ENCODE measurements around the gene RNF6. TPM values are rescaled to one million over a fixed set of nuclear protein-coding genes. Genes with fewer than 3 reads are reported as not detected.
A peak's percentile ranks its signal among the peaks of the same experiment; 100 is the strongest.

The RNF6 gene
- total RNA-seq: 37.2 to 41.4 TPM (median 38.7 TPM) in 3 replicates
- long read RNA-seq, transcript RNF6-201 (5 exons, 3,282 nt): major isoform, 54 of 119 reads
- long read RNA-seq, transcript RNF6-203 (5 exons, 3,706 nt): minor isoform, 37 of 119 reads
- long read RNA-seq, partial matches to known transcripts: 2 of 119 reads
- long read RNA-seq, other reads (novel, unspliced or antisense): 26 of 119 reads

- peak within 1 kb of the TSS; percentile 98 for H3K4me3 Mint-ChIP-seq (ENCODE audit: unreplicated experiment)
- H3K9me3 Mint-ChIP-seq (ENCODE audit: low read depth): no peaks in the 10 kb centered on the region
- DNase-seq (ENCODE audit: low spot score): peak; percentile 95
- H3K36me3 Mint-ChIP-seq (ENCODE audit: low read depth): peaks cover 14% of the 10 kb centered on the region
- TF ChIP-seq CTCF (IDR thresholded peaks at IDR 0.05): no peak
- H3K4me1 Mint-ChIP-seq (ENCODE audit: low read depth): peaks cover 35% of the 10 kb centered on the region
- H3K27ac Mint-ChIP-seq (ENCODE audit: unreplicated experiment): peak within 1 kb of the TSS; percentile 99
- no peaks in the 10 kb centered on the region for H3K27me3 Mint-ChIP-seq (ENCODE audit: low read depth)
These were observed at the start of gene RNF6 for GRCh38 chr13:26221721-26222519. Gene RNF6, minus strand, starts transcription at chr13:26222314. Its CDS starts 2,665 bp downstream, at chr13:26219649.

- TF ChIP-seq CTCF (IDR thresholded peaks at IDR 0.05): no peak
- Mint-ChIP-seq H3K9me3 (ENCODE audit: low read depth) (no peaks in the 10 kb centered on the region), H3K36me3 (ENCODE audit: low read depth) (no peaks in the 10 kb centered on the region), H3K27ac (ENCODE audit: unreplicated experiment) (no peak overlapping the region), H3K4me3 (ENCODE audit: unreplicated experiment) (no peak overlapping the region), H3K4me1 (ENCODE audit: low read depth) (peaks cover 21% of the 10 kb centered on the region), H3K27me3 (ENCODE audit: low read depth) (no peaks in the 10 kb centered on the region)
- DNase-seq (ENCODE audit: low spot score): no peak
These were observed 48.6 kb upstream of the RNF6 start for GRCh38 chr13:26270707-26271106.

GRCh38 chr13:26266311-26266710 is 44.2 kb upstream of the RNF6 start:
- no peaks in the 10 kb centered on the region for H3K27me3 Mint-ChIP-seq (ENCODE audit: low read depth)
- H3K36me3 Mint-ChIP-seq (ENCODE audit: low read depth): no peaks in the 10 kb centered on the region
- no peak overlapping the region for H3K27ac Mint-ChIP-seq (ENCODE audit: unreplicated experiment)
- H3K4me3 Mint-ChIP-seq (ENCODE audit: unreplicated experiment): no peak overlapping the region
- TF ChIP-seq CTCF (IDR thresholded peaks at IDR 0.05): no peak
- peaks cover 13% of the 10 kb centered on the region for H3K4me1 Mint-ChIP-seq (ENCODE audit: low read depth)
- H3K9me3 Mint-ChIP-seq (ENCODE audit: low read depth): no peaks in the 10 kb centered on the region
- no peak for DNase-seq (ENCODE audit: low spot score)

GRCh38 chr13:26262156-26262555 is 40.0 kb upstream of the RNF6 start:
- TF ChIP-seq CTCF (IDR thresholded peaks at IDR 0.05): no peak
- DNase-seq (ENCODE audit: low spot score): no peak
- no peaks in the 10 kb centered on the region for H3K9me3 Mint-ChIP-seq (ENCODE audit: low read depth)
- no peak overlapping the region for H3K27ac Mint-ChIP-seq (ENCODE audit: unreplicated experiment)
- no peaks in the 10 kb centered on the region for H3K27me3 Mint-ChIP-seq (ENCODE audit: low read depth)
- no peak overlapping the region for H3K4me3 Mint-ChIP-seq (ENCODE audit: unreplicated experiment)
- H3K36me3 Mint-ChIP-seq (ENCODE audit: low read depth): no peaks in the 10 kb centered on the region
- H3K4me1 Mint-ChIP-seq (ENCODE audit: low read depth): peaks cover 9% of the 10 kb centered on the region

GRCh38 chr13:26259634-26260033 is 37.5 kb upstream of the RNF6 start:
- no peak for DNase-seq (ENCODE audit: low spot score)
- H3K4me3 Mint-ChIP-seq (ENCODE audit: unreplicated experiment): no peak overlapping the region
- H3K27me3 Mint-ChIP-seq (ENCODE audit: low read depth): no peaks in the 10 kb centered on the region
- no peak overlapping the region for H3K27ac Mint-ChIP-seq (ENCODE audit: unreplicated experiment)
- H3K9me3 Mint-ChIP-seq (ENCODE audit: low read depth): no peaks in the 10 kb centered on the region
- H3K4me1 Mint-ChIP-seq (ENCODE audit: low read depth): peaks cover 28% of the 10 kb centered on the region
- H3K36me3 Mint-ChIP-seq (ENCODE audit: low read depth): no peaks in the 10 kb centered on the region
- no peak for TF ChIP-seq CTCF (IDR thresholded peaks at IDR 0.05)

Measured in chondrocyte (in vitro differentiated cells).